Ishikawa (cell line): ENCODE results near the gene MYL7.

Experiments
- CEBPB ChIP-seq: IDR thresholded peaks from 2 replicates; pipeline ENCODE4 v1.6.1; 2012
- EP300 ChIP-seq: IDR thresholded peaks from 2 replicates; pipeline ENCODE4 v1.6.1; 2012; ENCODE audit warnings: borderline replicate concordance
- FOXM1 ChIP-seq: IDR thresholded peaks from 2 replicates; pipeline ENCODE4 v1.6.1; 2012; ENCODE audit warnings: low read depth, borderline replicate concordance
- MAX ChIP-seq: IDR thresholded peaks from 2 replicates; pipeline ENCODE4 v1.6.1; 2012
- NFIC ChIP-seq: IDR thresholded peaks from 2 replicates; pipeline ENCODE4 v1.6.1; 2012
- RAD21 ChIP-seq: IDR thresholded peaks from 2 replicates; pipeline ENCODE4 v1.6.1; 2012; ENCODE audit warnings: low read depth
- REST ChIP-seq: IDR thresholded peaks from 2 replicates; pipeline ENCODE4 v1.6.1; 2012; ENCODE audit warnings: low read depth, mild to moderate bottlenecking
- TAF1 ChIP-seq: IDR thresholded peaks from 2 replicates; pipeline ENCODE4 v1.6.1; 2012; ENCODE audit warnings: low read depth, mild to moderate bottlenecking
- TCF12 ChIP-seq: IDR thresholded peaks from 2 replicates; pipeline ENCODE4 v1.6.1; 2012; ENCODE audit warnings: low read depth
- YY1 ChIP-seq: IDR thresholded peaks from 2 replicates; pipeline ENCODE4 v1.6.1; 2012; ENCODE audit warnings: low read depth
- ZBTB7A ChIP-seq: IDR thresholded peaks from 2 replicates; pipeline ENCODE4 v1.6.1; 2012; ENCODE audit warnings: low read depth

GRCh38 chr7:44094883-44095592 lies 46.1 kb downstream of the MYL7 start:
- TF ChIP-seq NFIC = no peak
- no peak for TF ChIP-seq CEBPB
- no peak for TF ChIP-seq RAD21
- no peak for TF ChIP-seq REST
- no peak for TF ChIP-seq FOXM1
- TF ChIP-seq YY1 = no peak
- no peak for TF ChIP-seq EP300
- TF ChIP-seq ZBTB7A = no peak
- TF ChIP-seq MAX = no peak
- TF ChIP-seq TCF12 = no peak
- TF ChIP-seq TAF1 = no peak
